ENCODE measurements around the gene MAN1B1. TPM values are rescaled to one million over a fixed set of nuclear protein-coding genes. Genes with fewer than 3 reads are reported as not detected.

Gene MAN1B1
- total RNA-seq, 1 donor from 2014 or later: 34.1 TPM

DNA sequence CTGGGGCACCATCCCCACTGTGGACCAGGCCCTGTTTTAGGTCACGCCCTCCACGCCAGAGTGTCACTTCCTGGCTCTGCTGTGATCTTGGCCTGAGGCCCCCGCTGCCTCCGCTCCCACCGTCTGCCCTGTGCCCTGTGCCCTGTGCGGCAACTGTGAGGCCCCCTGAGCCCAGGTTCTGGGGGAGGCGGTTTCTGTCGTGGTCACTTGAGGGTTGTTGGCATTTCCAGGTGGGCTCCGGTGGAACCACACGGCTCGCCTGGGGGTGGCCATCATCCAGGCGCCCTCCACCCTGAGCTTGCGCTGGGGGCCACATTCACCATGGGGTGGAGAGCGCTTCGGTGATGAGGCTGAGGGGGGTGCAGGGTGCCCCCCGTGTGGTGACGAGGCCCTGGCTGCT, 21.2 kb downstream of the MAN1B1 start:
- Histone ChIP-seq H3K4me3 (no peak overlapping the region), H3K27me3 (no peaks in the 10 kb centered on the region), H3K9me3 (no peaks in the 10 kb centered on the region), H3K4me1 (no peaks in the 10 kb centered on the region), H3K36me3 (peaks cover 0 to 80% of the 10 kb centered on the region in 2 donors), H3K27ac (no peak overlapping the region)
- no peak for DNase-seq (ENCODE audit: extremely low spot score in 2 of 2)
- TF ChIP-seq POLR2A (IDR thresholded peaks at IDR 0.05) (no peak), POLR2AphosphoS5 (IDR thresholded peaks at IDR 0.05; ENCODE audit: insufficient read depth in 1 of 2, low read depth in 1 of 2) (no peak)
- TF ChIP-seq, protein P1, sequence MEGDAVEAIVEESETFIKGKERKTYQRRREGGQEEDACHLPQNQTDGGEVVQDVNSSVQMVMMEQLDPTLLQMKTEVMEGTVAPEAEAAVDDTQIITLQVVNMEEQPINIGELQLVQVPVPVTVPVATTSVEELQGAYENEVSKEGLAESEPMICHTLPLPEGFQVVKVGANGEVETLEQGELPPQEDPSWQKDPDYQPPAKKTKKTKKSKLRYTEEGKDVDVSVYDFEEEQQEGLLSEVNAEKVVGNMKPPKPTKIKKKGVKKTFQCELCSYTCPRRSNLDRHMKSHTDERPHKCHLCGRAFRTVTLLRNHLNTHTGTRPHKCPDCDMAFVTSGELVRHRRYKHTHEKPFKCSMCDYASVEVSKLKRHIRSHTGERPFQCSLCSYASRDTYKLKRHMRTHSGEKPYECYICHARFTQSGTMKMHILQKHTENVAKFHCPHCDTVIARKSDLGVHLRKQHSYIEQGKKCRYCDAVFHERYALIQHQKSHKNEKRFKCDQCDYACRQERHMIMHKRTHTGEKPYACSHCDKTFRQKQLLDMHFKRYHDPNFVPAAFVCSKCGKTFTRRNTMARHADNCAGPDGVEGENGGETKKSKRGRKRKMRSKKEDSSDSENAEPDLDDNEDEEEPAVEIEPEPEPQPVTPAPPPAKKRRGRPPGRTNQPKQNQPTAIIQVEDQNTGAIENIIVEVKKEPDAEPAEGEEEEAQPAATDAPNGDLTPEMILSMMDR (IDR thresholded peaks at IDR 0.05): no peak
- intact Hi-C loops (cut with DNase I): no loop called here

- no peaks in the 10 kb centered on the region for H3K27me3 ChIP-seq
- TF ChIP-seq POLR2A (IDR thresholded peaks at IDR 0.05) (no peak), POLR2AphosphoS5 (IDR thresholded peaks at IDR 0.05; ENCODE audit: insufficient read depth in 1 of 2, low read depth in 1 of 2) (no peak)
- TF ChIP-seq, protein P1 (IDR thresholded peaks at IDR 0.05): no peak
- intact Hi-C loops (cut with DNase I): no loop called here
- no peak for DNase-seq (ENCODE audit: extremely low spot score in 2 of 2)
- peaks cover 7% of the 10 kb centered on the region for H3K4me1 ChIP-seq
- H3K9me3 ChIP-seq: no peaks in the 10 kb centered on the region
- H3K27ac ChIP-seq: no peak overlapping the region
- no peak overlapping the region for H3K4me3 ChIP-seq
- peaks cover 0 to 73% of the 10 kb centered on the region in 2 donors for H3K36me3 ChIP-seq
Observed at GRCh38 chr9:137108608-137109249, 21.9 kb downstream of the MAN1B1 start.

- Histone ChIP-seq H3K36me3 (peaks cover 0 to 69% of the 10 kb centered on the region in 2 donors), H3K27me3 (no peaks in the 10 kb centered on the region), H3K27ac (no peak overlapping the region), H3K4me1 (peaks cover 8% of the 10 kb centered on the region), H3K9me3 (no peaks in the 10 kb centered on the region), H3K4me3 (no peak overlapping the region)
- TF ChIP-seq POLR2A (IDR thresholded peaks at IDR 0.05): no peak
- TF ChIP-seq, protein P1 (IDR thresholded peaks at IDR 0.05): no peak
- no peak for TF ChIP-seq POLR2AphosphoS5 (IDR thresholded peaks at IDR 0.05; ENCODE audit: insufficient read depth in 1 of 2, low read depth in 1 of 2)
- intact Hi-C loops (cut with DNase I): no loop called here
- no peak for DNase-seq (ENCODE audit: extremely low spot score in 2 of 2)
Observed at GRCh38 chr9:137109250-137110146, 22.7 kb downstream of the MAN1B1 start.

- no peak overlapping the region for H3K27ac ChIP-seq
- no peak overlapping the region for H3K4me3 ChIP-seq
- intact Hi-C loops (cut with DNase I): no loop called here
- no peak for DNase-seq (ENCODE audit: extremely low spot score in 2 of 2)
- H3K4me1 ChIP-seq: peaks cover 15% of the 10 kb centered on the region
- H3K9me3 ChIP-seq: no peaks in the 10 kb centered on the region
- H3K27me3 ChIP-seq: no peaks in the 10 kb centered on the region
- peaks cover 0 to 64% of the 10 kb centered on the region in 2 donors for H3K36me3 ChIP-seq
- TF ChIP-seq POLR2A (IDR thresholded peaks at IDR 0.05): no peak
- no peak for TF ChIP-seq POLR2AphosphoS5 (IDR thresholded peaks at IDR 0.05; ENCODE audit: insufficient read depth in 1 of 2, low read depth in 1 of 2)
- TF ChIP-seq, protein P1 (IDR thresholded peaks at IDR 0.05): no peak
Observed at GRCh38 chr9:137110147-137110910, 23.5 kb downstream of the MAN1B1 start.
